Activated naive CD4-positive, alpha-beta T cell treated with anti-CD3 and anti-CD28 coated beads, Interleukin-2, amount 50 U/mL, for 24 hours (primary cell): Measurements from ENCODE around the gene NPNT.

Experiments
- H3K27ac Mint-ChIP-seq: one replicate; pipeline ENCODE4 v1.8.0; 2021; ENCODE audit warnings: mild to moderate bottlenecking, mixed read lengths
- H3K27me3 Mint-ChIP-seq: one replicate; pipeline ENCODE4 v1.8.0; 2021; ENCODE audit warnings: mixed read lengths
- H3K36me3 Mint-ChIP-seq: one replicate; pipeline ENCODE4 v1.8.0; 2021; ENCODE audit warnings: mixed read lengths
- H3K4me1 Mint-ChIP-seq: one replicate; pipeline ENCODE4 v1.8.0; 2021; ENCODE audit warnings: mixed read lengths
- H3K4me3 Mint-ChIP-seq: one replicate; pipeline ENCODE4 v1.8.0; 2021; ENCODE audit warnings: mild to moderate bottlenecking, mixed read lengths
- H3K9me3 Mint-ChIP-seq: one replicate; pipeline ENCODE4 v1.8.0; 2021; ENCODE audit warnings: mixed read lengths

Gene NPNT

DNA sequence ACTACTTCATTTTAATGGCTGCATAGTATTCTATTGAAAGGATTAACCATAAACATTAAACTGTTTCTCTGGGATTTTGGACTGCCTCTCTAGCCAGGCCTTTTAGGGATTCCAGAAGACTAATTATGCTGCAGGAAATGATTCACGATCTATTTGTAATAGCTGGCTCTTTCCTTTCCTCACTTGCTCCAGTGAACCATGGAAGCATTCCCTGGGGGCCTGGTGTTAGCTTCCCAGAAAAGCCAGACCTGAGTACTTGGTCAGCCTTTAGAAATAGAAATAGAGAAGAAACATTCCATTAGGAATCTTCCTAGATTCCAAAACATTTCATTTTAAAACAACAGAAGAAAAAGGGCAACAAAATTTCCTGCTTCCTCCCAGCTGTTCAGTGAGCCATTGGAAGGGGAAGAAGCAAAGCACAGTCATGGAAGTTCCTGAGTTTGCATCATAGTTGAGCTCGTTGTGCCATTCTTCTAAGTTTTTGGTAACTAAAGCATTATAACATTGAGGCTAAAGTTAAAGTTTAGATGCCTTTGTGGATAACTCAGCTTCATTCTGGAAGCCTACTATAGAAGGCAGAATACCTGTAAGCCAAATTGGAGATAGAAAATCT, 83.5 kb downstream of the NPNT start:
- no peak overlapping the region for H3K4me3 Mint-ChIP-seq
- H3K36me3 Mint-ChIP-seq = peaks cover 2% of the 10 kb centered on the region
- H3K9me3 Mint-ChIP-seq = peaks cover 5% of the 10 kb centered on the region
- no peak overlapping the region for H3K27ac Mint-ChIP-seq
- H3K27me3 Mint-ChIP-seq = no peaks in the 10 kb centered on the region
- H3K4me1 Mint-ChIP-seq = no peaks in the 10 kb centered on the region

DNA sequence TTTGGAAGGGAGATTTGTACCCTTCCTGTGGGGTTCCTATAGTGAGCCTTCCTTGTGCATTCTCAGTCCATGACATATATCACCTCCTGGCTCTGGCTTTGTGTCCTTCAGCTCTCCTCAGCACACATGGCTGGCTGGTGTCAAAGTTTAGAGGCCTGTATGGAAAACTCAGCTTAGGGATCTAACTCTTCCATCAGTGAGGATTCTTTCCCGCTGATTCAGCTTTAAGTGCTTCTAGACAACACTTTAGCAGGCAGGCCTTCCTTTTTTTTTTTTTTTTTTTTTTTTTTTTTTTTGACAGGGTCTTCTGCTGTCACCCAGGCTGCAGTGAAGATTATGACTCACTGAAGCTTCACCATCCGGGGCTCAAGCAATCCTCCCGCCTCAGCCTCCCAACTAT, 84.2 kb downstream of the NPNT start:
- Mint-ChIP-seq H3K27ac (no peak overlapping the region), H3K4me1 (no peaks in the 10 kb centered on the region), H3K9me3 (peaks cover 6% of the 10 kb centered on the region), H3K4me3 (no peak overlapping the region), H3K27me3 (no peaks in the 10 kb centered on the region), H3K36me3 (peaks cover 2% of the 10 kb centered on the region)

DNA sequence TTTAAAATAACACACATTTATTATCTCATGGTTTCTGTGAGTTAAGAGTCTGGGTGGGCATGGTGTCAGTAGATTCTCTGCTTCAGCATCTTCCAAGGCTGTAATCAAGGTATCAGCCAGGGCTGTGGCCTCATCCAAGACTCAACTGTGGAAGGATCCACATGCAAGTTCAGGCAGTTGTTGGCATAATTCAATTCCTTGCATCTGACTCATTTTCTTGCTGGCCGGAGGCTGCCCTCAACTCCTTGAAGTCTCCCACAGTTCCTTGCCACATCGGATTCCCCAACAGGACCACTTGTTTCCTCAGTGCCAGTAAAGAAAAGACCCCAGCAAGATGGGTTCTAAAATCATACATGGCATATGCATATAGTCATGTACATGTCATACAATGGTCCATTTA, 93.4 kb downstream of the NPNT start:
- no peak overlapping the region for H3K4me3 Mint-ChIP-seq
- no peaks in the 10 kb centered on the region for H3K4me1 Mint-ChIP-seq
- H3K9me3 Mint-ChIP-seq = peaks cover 14% of the 10 kb centered on the region
- H3K27me3 Mint-ChIP-seq = peaks cover 2% of the 10 kb centered on the region
- H3K36me3 Mint-ChIP-seq = peaks cover under 1% of the 10 kb centered on the region
- no peak overlapping the region for H3K27ac Mint-ChIP-seq

DNA sequence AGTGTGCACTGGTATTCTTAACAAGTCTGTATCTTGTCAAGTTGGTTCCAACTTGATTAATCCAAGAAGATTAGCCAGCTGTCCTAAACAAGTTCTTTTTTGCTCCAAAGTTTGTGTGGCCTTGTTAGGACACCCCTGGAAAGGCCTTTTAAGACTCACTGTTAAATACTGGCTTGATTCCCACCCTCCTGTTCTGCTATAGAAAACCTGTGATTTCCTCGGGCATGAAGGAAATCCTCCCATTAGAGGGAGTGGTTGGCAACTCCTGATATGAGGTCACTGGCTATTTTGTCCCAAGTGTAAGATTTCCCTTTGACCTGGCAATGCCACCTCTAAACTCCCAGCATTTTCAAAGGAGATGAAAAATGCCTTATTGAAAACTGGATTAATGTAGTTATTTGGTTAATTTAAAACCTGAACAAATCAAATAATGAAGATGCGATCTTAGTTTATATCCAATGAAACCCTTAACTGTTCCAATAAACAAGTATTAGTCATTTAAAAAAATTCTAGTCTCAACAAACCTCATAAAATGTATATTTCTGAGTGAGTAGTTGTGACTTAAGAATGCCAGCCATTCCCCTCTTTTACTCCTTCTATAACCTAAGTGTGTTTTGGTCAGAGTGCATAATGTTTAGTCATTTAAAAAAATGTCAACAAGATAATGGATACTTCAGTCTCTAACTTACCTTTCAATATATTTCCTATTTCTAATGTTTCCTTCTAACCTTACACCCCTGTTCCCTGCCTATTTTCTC, 94.4 kb downstream of the NPNT start:
- no peak overlapping the region for H3K27ac Mint-ChIP-seq
- H3K4me1 Mint-ChIP-seq = no peaks in the 10 kb centered on the region
- peaks cover 2% of the 10 kb centered on the region for H3K27me3 Mint-ChIP-seq
- no peak overlapping the region for H3K4me3 Mint-ChIP-seq
- H3K36me3 Mint-ChIP-seq = no peaks in the 10 kb centered on the region
- peaks cover 12% of the 10 kb centered on the region for H3K9me3 Mint-ChIP-seq

DNA sequence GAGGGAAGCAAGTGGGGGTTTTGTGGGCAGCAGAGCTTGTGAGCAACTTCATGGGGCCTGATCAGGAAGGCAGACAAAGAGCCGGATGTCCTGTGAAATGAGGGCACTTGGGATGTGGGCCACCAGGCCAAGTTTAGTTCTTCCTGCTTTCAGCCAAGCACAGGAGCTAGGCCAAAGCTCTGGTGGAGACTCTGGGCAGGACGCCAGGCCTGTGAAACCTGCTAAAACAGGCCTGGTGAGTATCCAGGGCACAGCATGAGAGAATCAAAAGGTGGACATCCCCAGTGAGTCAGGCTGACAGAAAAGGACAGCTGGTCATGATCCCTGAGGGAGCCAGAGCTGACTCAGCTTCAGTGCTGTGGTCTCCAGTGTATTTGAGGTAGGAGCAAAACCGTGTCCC, 95.7 kb downstream of the NPNT start:
- no peak overlapping the region for H3K27ac Mint-ChIP-seq
- H3K27me3 Mint-ChIP-seq = peaks cover 2% of the 10 kb centered on the region
- H3K9me3 Mint-ChIP-seq = peaks cover 12% of the 10 kb centered on the region
- H3K4me3 Mint-ChIP-seq = no peak overlapping the region
- H3K36me3 Mint-ChIP-seq = no peaks in the 10 kb centered on the region
- H3K4me1 Mint-ChIP-seq = no peaks in the 10 kb centered on the region

DNA sequence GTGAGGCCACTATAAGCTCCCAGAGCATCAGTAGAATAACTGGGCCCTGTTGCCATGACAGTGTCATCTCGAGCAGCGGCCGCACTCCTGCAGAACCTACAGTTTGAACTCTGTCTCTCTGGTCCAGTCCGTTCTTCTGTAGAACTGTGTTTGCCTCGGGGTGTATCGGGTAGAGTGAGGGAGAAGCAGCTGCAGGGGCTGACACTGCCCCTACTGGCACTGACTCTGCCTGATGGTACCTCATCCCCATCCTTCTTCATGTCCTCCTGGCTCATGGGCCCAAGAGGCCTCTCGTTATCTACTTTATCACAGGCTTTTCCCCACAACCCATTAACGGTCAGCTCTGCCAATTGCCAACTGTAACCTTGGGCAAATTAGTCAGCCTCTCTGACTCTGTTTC, 96.5 kb downstream of the NPNT start:
- Mint-ChIP-seq H3K9me3 (peaks cover 12% of the 10 kb centered on the region), H3K27ac (no peak overlapping the region), H3K27me3 (peaks cover 2% of the 10 kb centered on the region), H3K4me1 (no peaks in the 10 kb centered on the region), H3K4me3 (no peak overlapping the region), H3K36me3 (no peaks in the 10 kb centered on the region)

DNA sequence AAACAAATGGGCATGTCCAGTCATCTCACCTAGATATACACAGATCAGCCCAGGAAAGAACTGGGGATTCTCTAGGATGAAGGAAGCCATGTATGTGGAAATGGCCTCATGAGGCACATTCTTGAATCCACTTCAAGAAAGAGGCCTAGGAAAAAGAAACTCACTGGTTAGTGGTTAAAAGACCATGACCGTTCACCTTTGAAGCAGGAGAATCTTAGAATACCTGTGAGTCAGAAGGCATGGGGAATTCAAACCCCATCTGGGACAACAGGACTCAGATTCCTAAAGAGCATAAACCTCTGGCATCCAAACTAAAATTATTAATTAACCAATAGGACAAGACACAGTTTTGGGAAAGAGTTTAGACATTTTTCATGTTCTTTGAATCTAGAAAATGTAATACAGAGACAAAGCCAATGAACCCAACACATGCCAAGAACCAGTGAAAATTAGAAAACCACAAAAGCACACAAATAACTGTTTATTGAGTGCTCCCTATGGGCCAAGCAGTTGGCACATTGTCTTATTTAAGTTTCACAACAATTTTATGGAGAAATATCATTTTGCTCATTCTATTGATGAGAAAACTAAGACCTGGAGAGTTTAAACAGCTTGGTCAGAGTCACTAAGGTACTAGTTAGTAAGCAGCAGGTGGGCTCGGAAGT, 97.5 kb downstream of the NPNT start:
- Mint-ChIP-seq H3K4me1 (no peaks in the 10 kb centered on the region), H3K27me3 (peaks cover 2% of the 10 kb centered on the region), H3K4me3 (no peak overlapping the region), H3K36me3 (no peaks in the 10 kb centered on the region), H3K9me3 (peaks cover 12% of the 10 kb centered on the region), H3K27ac (no peak overlapping the region)

DNA sequence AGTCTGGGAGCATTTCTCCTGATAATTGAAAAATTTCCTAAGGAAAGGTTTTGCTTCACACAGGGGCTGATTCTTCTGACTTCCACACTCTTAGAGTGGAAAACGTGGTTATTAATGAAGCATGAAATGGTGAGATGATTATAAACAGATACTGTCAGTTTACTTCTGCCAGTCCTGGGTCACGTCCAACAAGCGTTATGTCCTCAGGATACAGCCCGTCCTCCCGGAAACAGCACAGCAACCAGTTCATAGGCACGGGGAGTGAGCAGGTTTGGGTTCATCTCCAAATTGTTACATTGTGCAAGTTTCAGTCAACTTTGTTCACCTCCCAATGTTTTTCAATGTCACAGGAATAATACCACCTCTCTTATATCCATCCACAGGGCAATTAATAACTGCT, 98.8 kb downstream of the NPNT start:
- Mint-ChIP-seq H3K27ac (no peak overlapping the region), H3K36me3 (no peaks in the 10 kb centered on the region), H3K9me3 (peaks cover 6% of the 10 kb centered on the region), H3K27me3 (peaks cover under 1% of the 10 kb centered on the region), H3K4me1 (no peaks in the 10 kb centered on the region), H3K4me3 (no peak overlapping the region)

DNA sequence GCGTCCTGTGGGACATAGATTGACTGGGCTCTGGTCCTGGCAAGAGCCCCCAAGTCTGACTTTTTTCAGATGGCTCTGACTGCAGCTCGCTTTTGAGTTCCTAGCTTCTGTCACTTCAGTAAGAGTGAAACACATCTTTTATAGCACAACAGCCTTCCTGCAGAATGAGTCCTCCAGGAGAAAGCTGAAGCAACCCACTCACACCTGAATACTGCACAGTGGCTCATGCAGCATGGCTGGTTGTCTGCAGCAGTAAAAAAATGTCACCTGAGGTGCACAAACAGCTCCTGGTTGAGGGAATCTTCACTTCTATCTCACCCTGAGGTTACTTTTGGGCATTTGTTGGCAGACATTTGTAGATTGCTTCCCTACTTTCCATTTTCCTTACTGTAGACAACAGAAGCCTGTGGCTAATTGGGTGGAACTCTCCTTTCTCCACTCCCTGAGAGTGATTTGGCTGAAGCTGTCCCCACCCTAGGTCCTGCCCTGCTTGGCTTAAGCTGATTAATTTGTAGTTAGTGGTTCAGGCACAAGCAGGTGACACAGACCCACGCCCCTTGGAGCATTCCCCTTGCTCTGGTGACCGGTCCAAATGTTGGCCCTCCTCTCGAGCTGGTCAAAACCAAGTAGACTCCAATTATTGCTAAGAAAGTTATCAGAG, 99.7 kb downstream of the NPNT start:
- peaks cover 4% of the 10 kb centered on the region for H3K9me3 Mint-ChIP-seq
- H3K27me3 Mint-ChIP-seq = no peaks in the 10 kb centered on the region
- no peaks in the 10 kb centered on the region for H3K4me1 Mint-ChIP-seq
- no peak overlapping the region for H3K4me3 Mint-ChIP-seq
- H3K27ac Mint-ChIP-seq = no peak overlapping the region
- no peaks in the 10 kb centered on the region for H3K36me3 Mint-ChIP-seq

DNA sequence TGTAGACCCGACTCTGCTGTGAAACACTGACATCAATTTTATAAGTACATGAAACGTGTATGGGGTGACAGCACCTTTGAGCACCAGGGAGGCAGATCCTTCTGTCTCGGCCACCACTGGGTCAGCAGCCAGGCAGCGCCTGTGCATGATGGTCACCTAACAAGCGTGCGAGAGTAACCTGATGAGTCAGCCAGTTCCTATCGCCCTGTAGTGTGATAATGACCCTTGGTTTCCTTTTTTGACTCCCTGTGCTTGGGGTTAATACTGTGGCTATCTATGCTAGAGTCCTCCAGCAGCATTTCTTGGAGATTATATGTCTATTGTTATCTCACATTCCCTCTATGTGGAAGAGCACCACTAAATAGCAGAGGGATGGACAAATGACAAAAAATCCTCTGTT, 101.6 kb downstream of the NPNT start:
- Mint-ChIP-seq H3K4me3 (no peak overlapping the region), H3K4me1 (no peaks in the 10 kb centered on the region), H3K27me3 (no peaks in the 10 kb centered on the region), H3K9me3 (no peaks in the 10 kb centered on the region), H3K36me3 (no peaks in the 10 kb centered on the region), H3K27ac (no peak overlapping the region)

DNA sequence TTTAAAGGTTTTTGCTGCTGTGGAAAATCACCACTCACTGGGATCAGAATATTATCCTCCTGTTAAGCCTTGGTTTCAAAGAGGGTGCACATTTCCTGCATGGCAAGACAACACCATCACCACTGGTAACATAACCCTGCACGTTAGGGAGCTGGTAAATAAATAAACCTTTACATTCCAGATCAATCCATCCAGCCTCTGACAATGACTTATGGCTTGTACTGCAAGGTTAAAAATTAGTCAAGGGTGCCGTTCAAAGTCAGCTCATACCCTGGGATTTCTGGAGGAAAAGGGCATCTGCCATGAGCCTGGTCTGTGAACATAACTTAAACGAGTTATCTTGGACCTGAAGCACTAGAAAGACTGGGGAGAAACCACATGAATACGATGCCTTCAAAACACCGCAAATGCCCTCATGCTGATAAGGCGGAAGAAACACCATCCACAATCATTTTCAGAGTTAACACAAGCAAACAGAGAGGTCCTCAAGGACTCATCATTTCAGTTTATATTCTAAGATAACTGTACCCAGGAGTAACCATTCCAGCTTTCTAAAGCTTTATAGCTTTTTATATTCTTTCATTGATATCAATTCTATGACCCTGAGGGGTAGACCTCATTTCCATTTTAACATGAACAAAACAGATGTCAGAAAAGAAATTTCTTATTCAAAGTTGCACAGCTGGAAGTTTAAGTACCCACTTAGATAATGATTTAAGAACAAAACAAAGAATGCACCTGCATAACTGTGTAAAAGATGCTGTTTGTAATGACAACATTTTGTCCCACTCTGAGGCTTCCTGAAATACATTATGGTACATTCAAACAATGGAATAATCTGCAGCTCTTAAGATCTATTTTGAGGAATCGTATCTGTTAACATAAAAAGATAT, 103.1 kb downstream of the NPNT start:
- Mint-ChIP-seq H3K36me3 (no peaks in the 10 kb centered on the region), H3K27me3 (no peaks in the 10 kb centered on the region), H3K9me3 (no peaks in the 10 kb centered on the region), H3K4me3 (no peak overlapping the region), H3K4me1 (no peaks in the 10 kb centered on the region), H3K27ac (no peak overlapping the region)

DNA sequence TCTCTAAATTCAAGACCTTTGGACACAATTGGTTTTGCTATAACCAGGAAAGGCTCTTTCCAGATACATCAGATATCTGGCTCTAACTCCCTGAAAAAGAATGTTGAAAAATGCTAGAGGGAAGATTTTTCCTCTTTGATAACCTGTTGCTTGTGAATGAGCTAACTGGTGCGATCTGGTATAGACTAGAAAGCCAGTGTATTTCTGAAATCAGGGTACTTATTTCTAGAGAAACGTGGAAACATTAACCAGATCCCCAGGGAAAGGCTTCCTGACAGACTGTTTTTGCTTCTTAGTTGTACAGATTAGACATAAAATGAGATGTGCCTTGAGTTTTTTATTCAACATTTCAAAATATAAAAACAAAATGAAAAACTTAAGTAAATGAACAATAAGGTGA, 107.7 kb downstream of the NPNT start:
- H3K27me3 Mint-ChIP-seq = no peaks in the 10 kb centered on the region
- peaks cover 4% of the 10 kb centered on the region for H3K9me3 Mint-ChIP-seq
- H3K4me3 Mint-ChIP-seq = no peak overlapping the region
- H3K4me1 Mint-ChIP-seq = no peaks in the 10 kb centered on the region
- H3K27ac Mint-ChIP-seq = no peak overlapping the region
- H3K36me3 Mint-ChIP-seq = no peaks in the 10 kb centered on the region

DNA sequence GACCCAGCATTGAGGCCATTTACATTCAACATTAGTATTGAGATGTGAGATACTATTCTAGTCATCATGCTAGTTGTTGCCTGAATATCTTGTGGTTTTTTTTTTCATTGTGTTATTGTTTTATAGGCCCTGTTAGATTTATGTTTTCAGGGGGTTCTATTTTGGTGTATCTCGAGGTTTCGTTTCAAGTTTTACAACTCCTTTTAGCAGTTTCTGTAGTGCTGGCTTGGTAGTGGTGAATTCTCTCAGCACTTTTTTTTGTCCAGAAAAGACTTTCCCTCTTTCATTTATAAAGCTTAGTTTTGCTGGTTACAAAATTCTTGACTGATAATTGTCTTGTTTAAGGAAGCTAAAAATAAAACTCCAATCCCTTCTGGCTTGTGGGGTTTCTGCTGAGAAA, 115.5 kb downstream of the NPNT start:
- H3K36me3 Mint-ChIP-seq = peaks cover 2% of the 10 kb centered on the region
- peaks cover 30% of the 10 kb centered on the region for H3K9me3 Mint-ChIP-seq
- H3K27me3 Mint-ChIP-seq = no peaks in the 10 kb centered on the region
- no peak overlapping the region for H3K4me3 Mint-ChIP-seq
- H3K27ac Mint-ChIP-seq = no peak overlapping the region
- H3K4me1 Mint-ChIP-seq = no peaks in the 10 kb centered on the region

DNA sequence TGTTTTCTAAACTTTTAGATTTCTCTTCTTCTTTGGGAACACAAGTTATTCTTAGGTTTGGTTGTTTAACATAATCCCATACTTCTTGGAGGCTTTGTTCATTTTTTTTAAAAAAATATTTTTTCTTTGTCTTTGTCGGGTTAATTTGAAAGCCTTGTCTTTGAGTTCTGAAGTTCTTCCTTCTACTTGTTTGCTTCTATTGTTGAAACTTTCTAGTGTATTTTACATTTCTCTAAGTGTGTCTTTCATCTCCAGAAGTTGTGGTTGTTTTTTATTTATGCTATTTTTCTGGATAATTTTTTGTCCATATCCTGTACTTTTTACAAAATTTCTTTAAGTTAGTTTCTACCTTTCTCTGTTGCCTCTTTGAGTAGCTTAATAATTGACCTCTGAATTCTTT, 116.1 kb downstream of the NPNT start:
- Mint-ChIP-seq H3K27ac (no peak overlapping the region), H3K36me3 (peaks cover 2% of the 10 kb centered on the region), H3K4me3 (no peak overlapping the region), H3K9me3 (peaks cover 29% of the 10 kb centered on the region), H3K4me1 (no peaks in the 10 kb centered on the region), H3K27me3 (no peaks in the 10 kb centered on the region)

DNA sequence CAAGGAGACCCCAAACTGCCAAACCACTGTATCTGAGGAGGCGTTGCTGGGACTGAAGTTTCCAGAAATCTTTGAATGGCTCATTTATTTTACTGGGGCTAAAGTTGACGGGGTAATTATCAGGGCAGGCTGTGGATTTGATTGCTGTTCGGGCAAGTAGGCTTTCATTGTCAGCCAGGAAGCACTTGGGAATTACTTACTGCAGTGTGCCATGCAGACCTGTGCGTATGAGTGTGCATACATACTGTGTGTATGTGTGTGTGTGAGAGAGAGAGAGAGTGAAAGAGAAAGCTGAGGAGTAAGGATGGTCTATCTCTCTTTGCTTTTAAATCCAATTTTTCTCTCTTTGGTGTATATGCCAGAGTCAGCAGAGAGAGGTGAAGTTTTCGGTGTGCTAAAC, 122.7 kb downstream of the NPNT start:
- Mint-ChIP-seq H3K4me1 (no peaks in the 10 kb centered on the region), H3K4me3 (no peak overlapping the region), H3K27ac (no peak overlapping the region), H3K36me3 (no peaks in the 10 kb centered on the region), H3K27me3 (no peaks in the 10 kb centered on the region), H3K9me3 (peaks cover 19% of the 10 kb centered on the region)
